Erythroblast (primary cell): Measurements from ENCODE around the gene RHOBTB3.
"Not testable (repeated sequence)": the region's sequence is repeated elsewhere in the genome, so short reads cannot be mapped to it uniquely, and the experiment has no call there.

Source experiments
- DNase-seq, 2 experiments: peaks; one replicate each; lab custom pipeline; 2025; lab: John Stamatoyannopoulos, UW
- GATA1 ChIP-seq: IDR thresholded peaks from 2 replicates; pipeline ENCODE4 v1.6.1; 2011; ENCODE audit warnings: low read depth, mild to moderate bottlenecking, control low read depth, low read length, moderate library complexity
- POLR2A ChIP-seq: IDR thresholded peaks from 2 replicates; pipeline ENCODE4 v1.6.1; 2011; ENCODE audit warnings: mild to moderate bottlenecking, low read length

Gene RHOBTB3

GRCh38 chr5:95709967-95710650 is 21.0 kb upstream of the RHOBTB3 start:
- peak; percentile 85 to 92 for DNase-seq
- TF ChIP-seq GATA1 (no peak), POLR2A (no peak)

- DNase-seq = peak; percentile 68 to 75
These were observed 20.3 kb upstream of the RHOBTB3 start for GRCh38 chr5:95710651-95711500.

- TF ChIP-seq GATA1 (no peak), POLR2A (no peak)
- DNase-seq = peak; percentile 42 to 49
These were observed 19.4 kb upstream of the RHOBTB3 start for GRCh38 chr5:95711501-95712346.

DNA sequence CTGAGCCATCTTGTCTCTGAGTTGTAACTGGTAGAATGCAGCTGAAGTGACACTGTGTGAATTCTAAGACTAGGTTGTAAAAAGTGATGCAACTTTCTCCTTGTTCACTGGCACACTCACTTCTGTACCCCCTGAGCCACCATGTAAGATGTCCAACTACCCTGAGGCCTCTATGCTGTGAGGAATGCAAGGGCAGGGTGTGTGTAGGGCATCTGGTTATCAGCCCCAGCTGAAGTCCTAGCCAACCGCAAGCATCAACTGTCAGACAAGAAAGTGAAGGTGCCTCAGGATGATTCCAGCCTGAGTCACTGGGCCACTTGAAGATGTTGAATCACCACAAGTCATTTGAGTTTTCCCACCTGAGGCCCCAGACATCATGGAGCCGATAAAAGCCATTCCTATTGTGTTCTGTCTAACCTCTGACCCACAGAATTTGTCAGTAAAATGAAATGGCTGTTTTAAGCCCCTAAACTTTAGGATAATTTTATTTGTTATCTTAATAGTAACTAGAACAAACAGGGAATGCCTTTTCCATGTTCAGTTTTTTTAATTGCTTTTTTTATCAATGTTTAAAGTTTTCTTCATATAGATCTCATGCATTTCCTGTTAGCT is 18.7 kb upstream of the RHOBTB3 start:
- TF ChIP-seq GATA1 (no peak), POLR2A (peak; percentile 72)
- peak; percentile 95 to 99 for DNase-seq

- DNase-seq = not testable (repeated sequence)
These were observed 17.9 kb upstream of the RHOBTB3 start for GRCh38 chr5:95713246-95713645.

GRCh38 chr5:95713960-95714710 is 17.0 kb upstream of the RHOBTB3 start:
- TF ChIP-seq POLR2A = no peak
- TF ChIP-seq GATA1 = no peak

DNA sequence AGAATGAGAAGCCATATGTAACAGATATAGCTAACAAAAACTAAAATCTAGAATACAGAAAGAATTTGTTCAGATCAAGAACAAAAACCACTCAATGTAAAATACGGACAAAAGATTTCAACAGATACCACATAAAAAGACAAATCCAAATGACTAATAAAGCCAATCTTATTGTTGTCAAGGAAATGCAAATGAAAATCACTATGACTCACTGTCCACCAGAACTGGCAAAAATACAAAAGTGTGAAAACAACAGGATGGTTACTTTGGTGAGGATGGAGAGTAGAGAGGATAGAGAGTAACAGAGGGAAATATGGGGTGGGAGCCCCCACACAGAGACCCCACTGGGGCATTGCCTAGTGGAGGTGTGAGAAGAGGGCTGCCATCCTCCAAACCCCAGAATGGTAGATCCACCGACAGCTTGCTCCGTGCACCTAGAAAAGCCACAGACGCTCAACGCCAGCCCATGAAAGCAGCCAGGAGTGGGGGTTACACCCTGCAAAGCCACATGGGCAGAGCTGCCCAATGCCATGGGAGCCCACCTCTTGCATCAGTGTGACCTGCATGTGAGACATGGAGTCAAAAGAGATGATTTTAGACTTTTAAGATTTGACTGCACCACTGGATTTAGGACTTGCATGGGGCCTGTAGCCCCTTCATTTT is 15.2 kb upstream of the RHOBTB3 start:
- TF ChIP-seq GATA1 = no peak
- TF ChIP-seq POLR2A = no peak
- DNase-seq = no peak

More at GRCh38 chr5:95713960-95714710, 17.0 kb upstream of the RHOBTB3 start:
- DNase-seq = no peak

GRCh38 chr5:95717439-95717838 is 13.7 kb upstream of the RHOBTB3 start:
- TF ChIP-seq POLR2A (no peak), GATA1 (no peak)
- DNase-seq = peak in 1 of 2 experiments; percentile 13

DNA sequence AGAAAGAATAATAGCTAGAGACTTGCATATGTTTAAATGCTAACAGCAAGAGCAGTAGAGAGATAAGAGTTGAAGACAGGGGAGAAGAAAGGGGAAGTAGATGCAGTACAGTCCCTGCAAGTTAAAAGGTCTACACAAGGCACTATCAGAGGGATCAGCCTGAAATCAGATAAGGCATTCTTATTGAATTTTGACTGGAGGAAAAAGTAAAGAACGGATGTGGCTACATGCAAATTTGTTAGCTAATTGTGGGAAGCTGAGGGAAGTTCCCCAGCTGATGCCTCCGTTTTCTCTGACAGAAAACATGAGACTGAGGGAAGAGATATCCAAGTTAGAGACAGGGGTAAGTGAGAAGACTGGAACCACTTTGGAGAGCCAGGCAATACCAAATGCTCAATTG is 12.9 kb upstream of the RHOBTB3 start:
- TF ChIP-seq POLR2A (no peak), GATA1 (peak; percentile 34)
- peak; percentile 24 to 60 for DNase-seq

DNA sequence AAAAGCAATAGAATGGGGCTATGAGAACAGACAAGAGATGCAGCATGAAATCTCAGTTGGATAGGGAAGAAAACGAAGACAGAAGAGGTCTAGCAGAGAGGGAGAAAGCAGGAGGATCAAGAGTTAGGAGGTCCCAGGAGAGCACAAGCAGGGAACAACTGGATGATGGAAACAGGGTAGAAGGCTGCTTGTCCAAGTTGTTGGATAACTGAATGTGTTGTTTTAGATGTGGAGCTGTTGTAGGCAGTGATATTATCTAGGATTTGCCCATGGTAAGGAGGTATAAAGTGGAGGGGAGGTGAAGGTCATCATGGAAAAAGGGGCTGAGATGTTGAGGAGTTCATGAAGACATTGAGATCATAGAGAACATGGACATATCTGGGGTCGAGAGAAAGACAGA is 12.4 kb upstream of the RHOBTB3 start:
- no peak for DNase-seq
- TF ChIP-seq GATA1 = no peak
- no peak for TF ChIP-seq POLR2A

DNA sequence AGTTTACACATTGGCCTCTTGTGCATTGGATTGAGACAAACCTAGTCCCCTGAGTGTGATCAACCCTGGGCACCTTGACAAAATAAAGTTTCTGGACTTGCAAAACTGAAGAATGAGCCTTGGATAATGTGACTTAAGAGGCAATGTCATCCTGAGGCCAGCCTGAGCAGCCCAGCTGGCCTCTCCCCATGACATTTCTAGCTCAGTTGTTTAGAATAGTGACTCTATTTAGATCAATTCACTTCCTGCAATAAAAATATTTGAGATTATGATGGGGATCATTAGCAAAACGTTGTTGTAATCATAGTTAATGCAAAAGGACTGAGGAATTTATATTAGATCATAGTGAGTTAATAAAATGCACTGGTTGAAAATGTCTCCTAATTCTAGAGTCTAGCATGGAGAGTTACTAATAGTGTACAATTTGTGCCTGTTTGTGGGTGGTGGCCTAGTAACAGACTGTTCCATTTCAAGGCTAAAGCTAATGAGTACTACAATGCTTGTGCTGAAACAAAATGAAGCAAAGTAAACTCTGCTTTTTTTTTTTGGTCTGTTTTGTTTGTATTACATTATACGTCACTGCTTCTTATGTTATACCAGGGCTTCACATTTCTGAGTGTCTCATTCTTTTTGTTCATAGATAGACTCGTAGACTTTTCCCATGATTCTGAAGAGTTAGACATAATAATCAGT is 10.9 kb upstream of the RHOBTB3 start:
- DNase-seq = no peak
- no peak for TF ChIP-seq GATA1
- no peak for TF ChIP-seq POLR2A
